ENCODE data around the gene CDK18.
"Not testable (repeated sequence)": the region's sequence is repeated elsewhere in the genome, so short reads cannot be mapped to it uniquely, and the experiment has no call there.

CDK18 gene

GRCh38 chr1:205472737-205473441, 31.6 kb upstream of the CDK18 start:
- peaks cover 9% of the 10 kb centered on the region for H3K27me3 ChIP-seq (ENCODE audit: control insufficient read depth, insufficient read depth, low read length)
- H3K9ac ChIP-seq (ENCODE audit: low read length): no peak overlapping the region
- no peaks in the 10 kb centered on the region for H3K36me3 ChIP-seq (ENCODE audit: control insufficient read depth, low read depth, low read length)
- H3K9me3 ChIP-seq (ENCODE audit: control insufficient read depth, low read depth, low read length): no peaks in the 10 kb centered on the region
- H3K4me3 ChIP-seq (ENCODE audit: low read length): no peak overlapping the region
- H3K4me1 ChIP-seq (ENCODE audit: control insufficient read depth, low read depth, low read length): peaks cover 11% of the 10 kb centered on the region
- no peak overlapping the region for H3K27ac ChIP-seq (ENCODE audit: low read length)

- Histone ChIP-seq H3K27ac (ENCODE audit: low read length) (no peak overlapping the region), H3K4me3 (ENCODE audit: low read length) (no peak overlapping the region), H3K4me1 (ENCODE audit: control insufficient read depth, low read depth, low read length) (peaks cover 11% of the 10 kb centered on the region), H3K9me3 (ENCODE audit: control insufficient read depth, low read depth, low read length) (no peaks in the 10 kb centered on the region), H3K36me3 (ENCODE audit: control insufficient read depth, low read depth, low read length) (no peaks in the 10 kb centered on the region), H3K27me3 (ENCODE audit: control insufficient read depth, insufficient read depth, low read length) (peaks cover 9% of the 10 kb centered on the region), H3K9ac (ENCODE audit: low read length) (no peak overlapping the region)
Observed at GRCh38 chr1:205473475-205473874, 31.0 kb upstream of the CDK18 start.

- peaks cover 11% of the 10 kb centered on the region for H3K4me1 ChIP-seq (ENCODE audit: control insufficient read depth, low read depth, low read length)
- H3K9ac ChIP-seq (ENCODE audit: low read length): no peak overlapping the region
- no peaks in the 10 kb centered on the region for H3K36me3 ChIP-seq (ENCODE audit: control insufficient read depth, low read depth, low read length)
- H3K9me3 ChIP-seq (ENCODE audit: control insufficient read depth, low read depth, low read length): no peaks in the 10 kb centered on the region
- H3K27me3 ChIP-seq (ENCODE audit: control insufficient read depth, insufficient read depth, low read length): peaks cover 9% of the 10 kb centered on the region
- no peak overlapping the region for H3K27ac ChIP-seq (ENCODE audit: low read length)
- no peak overlapping the region for H3K4me3 ChIP-seq (ENCODE audit: low read length)
Observed at GRCh38 chr1:205473966-205474365, 30.5 kb upstream of the CDK18 start.

- H3K9ac ChIP-seq (ENCODE audit: low read length): no peak overlapping the region
- H3K27ac ChIP-seq (ENCODE audit: low read length): no peak overlapping the region
- H3K27me3 ChIP-seq (ENCODE audit: control insufficient read depth, insufficient read depth, low read length): peaks cover 9% of the 10 kb centered on the region
- H3K4me1 ChIP-seq (ENCODE audit: control insufficient read depth, low read depth, low read length): peaks cover 11% of the 10 kb centered on the region
- H3K36me3 ChIP-seq (ENCODE audit: control insufficient read depth, low read depth, low read length): no peaks in the 10 kb centered on the region
- no peak overlapping the region for H3K4me3 ChIP-seq (ENCODE audit: low read length)
- no peaks in the 10 kb centered on the region for H3K9me3 ChIP-seq (ENCODE audit: control insufficient read depth, low read depth, low read length)
Observed at GRCh38 chr1:205474571-205474970, 29.9 kb upstream of the CDK18 start.

GRCh38 chr1:205475855-205476254, 28.6 kb upstream of the CDK18 start:
- Histone ChIP-seq H3K9me3 (ENCODE audit: control insufficient read depth, low read depth, low read length) (no peaks in the 10 kb centered on the region), H3K9ac (ENCODE audit: low read length) (no peak overlapping the region), H3K27me3 (ENCODE audit: control insufficient read depth, insufficient read depth, low read length) (peaks cover 9% of the 10 kb centered on the region), H3K36me3 (ENCODE audit: control insufficient read depth, low read depth, low read length) (no peaks in the 10 kb centered on the region), H3K4me1 (ENCODE audit: control insufficient read depth, low read depth, low read length) (peaks cover 11% of the 10 kb centered on the region), H3K4me3 (ENCODE audit: low read length) (no peak overlapping the region), H3K27ac (ENCODE audit: low read length) (no peak overlapping the region)

- Histone ChIP-seq H3K9me3 (ENCODE audit: control insufficient read depth, low read depth, low read length) (no peaks in the 10 kb centered on the region), H3K4me1 (ENCODE audit: control insufficient read depth, low read depth, low read length) (peaks cover 17% of the 10 kb centered on the region), H3K27me3 (ENCODE audit: control insufficient read depth, insufficient read depth, low read length) (peaks cover 9% of the 10 kb centered on the region), H3K9ac (ENCODE audit: low read length) (no peak overlapping the region), H3K4me3 (ENCODE audit: low read length) (no peak overlapping the region), H3K27ac (ENCODE audit: low read length) (no peak overlapping the region), H3K36me3 (ENCODE audit: control insufficient read depth, low read depth, low read length) (no peaks in the 10 kb centered on the region)
Observed at GRCh38 chr1:205476648-205477047, 27.8 kb upstream of the CDK18 start.

GRCh38 chr1:205477121-205477758, 27.2 kb upstream of the CDK18 start:
- H3K9ac ChIP-seq (ENCODE audit: low read length): no peak overlapping the region
- H3K4me3 ChIP-seq (ENCODE audit: low read length): no peak overlapping the region

GRCh38 chr1:205477759-205478247, 26.7 kb upstream of the CDK18 start:
- no peak overlapping the region for H3K4me3 ChIP-seq (ENCODE audit: low read length)
- no peak overlapping the region for H3K9ac ChIP-seq (ENCODE audit: low read length)
- H3K27me3 ChIP-seq (ENCODE audit: control insufficient read depth, insufficient read depth, low read length): peaks cover 4% of the 10 kb centered on the region
- peaks cover 21% of the 10 kb centered on the region for H3K4me1 ChIP-seq (ENCODE audit: control insufficient read depth, low read depth, low read length)
- no peak overlapping the region for H3K27ac ChIP-seq (ENCODE audit: low read length)
- no peaks in the 10 kb centered on the region for H3K36me3 ChIP-seq (ENCODE audit: control insufficient read depth, low read depth, low read length)
- no peaks in the 10 kb centered on the region for H3K9me3 ChIP-seq (ENCODE audit: control insufficient read depth, low read depth, low read length)

More at GRCh38 chr1:205477121-205477758, 27.2 kb upstream of the CDK18 start:
- H3K36me3 ChIP-seq (ENCODE audit: control insufficient read depth, low read depth, low read length): no peaks in the 10 kb centered on the region
- H3K27me3 ChIP-seq (ENCODE audit: control insufficient read depth, insufficient read depth, low read length): peaks cover 9% of the 10 kb centered on the region
- no peak overlapping the region for H3K27ac ChIP-seq (ENCODE audit: low read length)
- H3K4me1 ChIP-seq (ENCODE audit: control insufficient read depth, low read depth, low read length): peaks cover 21% of the 10 kb centered on the region
- no peaks in the 10 kb centered on the region for H3K9me3 ChIP-seq (ENCODE audit: control insufficient read depth, low read depth, low read length)

GRCh38 chr1:205478985-205479384, 25.5 kb upstream of the CDK18 start:
- H3K36me3 ChIP-seq (ENCODE audit: control insufficient read depth, low read depth, low read length); H3K9me3 ChIP-seq (ENCODE audit: control insufficient read depth, low read depth, low read length); H3K9ac ChIP-seq (ENCODE audit: low read length); H3K27ac ChIP-seq (ENCODE audit: low read length); H3K27me3 ChIP-seq (ENCODE audit: control insufficient read depth, insufficient read depth, low read length); H3K4me3 ChIP-seq (ENCODE audit: low read length): not testable (repeated sequence)
- peaks cover 16% of the 10 kb centered on the region for H3K4me1 ChIP-seq (ENCODE audit: control insufficient read depth, low read depth, low read length)

GRCh38 chr1:205480349-205480985, 24.0 kb upstream of the CDK18 start:
- H3K27ac ChIP-seq (ENCODE audit: low read length): no peak overlapping the region
- peaks cover 6% of the 10 kb centered on the region for H3K27me3 ChIP-seq (ENCODE audit: control insufficient read depth, insufficient read depth, low read length)
- H3K9ac ChIP-seq (ENCODE audit: low read length): no peak overlapping the region
- no peak overlapping the region for H3K4me3 ChIP-seq (ENCODE audit: low read length)
- H3K4me1 ChIP-seq (ENCODE audit: control insufficient read depth, low read depth, low read length): peaks cover 16% of the 10 kb centered on the region
- no peaks in the 10 kb centered on the region for H3K9me3 ChIP-seq (ENCODE audit: control insufficient read depth, low read depth, low read length)
- H3K36me3 ChIP-seq (ENCODE audit: control insufficient read depth, low read depth, low read length): no peaks in the 10 kb centered on the region

- peaks cover 6% of the 10 kb centered on the region for H3K27me3 ChIP-seq (ENCODE audit: control insufficient read depth, insufficient read depth, low read length)
- H3K27ac ChIP-seq (ENCODE audit: low read length): no peak overlapping the region
- no peak overlapping the region for H3K9ac ChIP-seq (ENCODE audit: low read length)
- no peaks in the 10 kb centered on the region for H3K36me3 ChIP-seq (ENCODE audit: control insufficient read depth, low read depth, low read length)
- H3K4me3 ChIP-seq (ENCODE audit: low read length): no peak overlapping the region
- peaks cover 16% of the 10 kb centered on the region for H3K4me1 ChIP-seq (ENCODE audit: control insufficient read depth, low read depth, low read length)
- no peaks in the 10 kb centered on the region for H3K9me3 ChIP-seq (ENCODE audit: control insufficient read depth, low read depth, low read length)
Observed at GRCh38 chr1:205481218-205481617, 23.3 kb upstream of the CDK18 start.
